Caco-2 (cell line): ENCODE data around the gene IDI1. TPM values are rescaled to one million over a fixed set of nuclear protein-coding genes. Genes with fewer than 3 reads are reported as not detected.
A peak's percentile ranks its signal among the peaks of the same experiment; 100 is the strongest.

Experiments used
- BruUV-seq: library from RNA; stranded (reverse); fragments of 400-500 nt; replicated peaks from 2 replicates; lab custom pipeline; 2021; lab: Mats Ljungman, UMichigan
- CTCF ChIA-PET: fragments of 300-600 bp; sonication (Branson Sonifier 250); formaldehyde crosslinking; loops from one replicate; lab custom pipeline; 2022; ENCODE audit warnings: antibody characterized with exemption; lab: Charles Lee
- POLR2A ChIA-PET: fragments of 300-600 bp; sonication (Branson Sonifier 250); formaldehyde crosslinking; loops from one replicate; lab custom pipeline; 2022; ENCODE audit warnings: antibody characterized with exemption; lab: Charles Lee
- DNase-seq, 2 experiments: peaks; one replicate each; pipeline versions ENCODE4 v3.0.0 to v3.0.0-alpha.2; 2020 to 2022
- H3K27me3 ChIP-seq: replicated peaks from 2 replicates; pipeline ENCODE4 v1.6.0; 2011; ENCODE audit warnings: low read length; ENCODE audit not compliant: control insufficient read depth, insufficient read depth
- H3K36me3 ChIP-seq: 2 replicates; pipeline ENCODE4 v1.5.1; 2011; ENCODE audit warnings: low read length; ENCODE audit not compliant: control insufficient read depth, insufficient read depth
- H3K4me1 ChIP-seq: fragments of 250-450 bp; sonication (Bioruptor Pico); 2 replicates; pipeline ENCODE4 v1.5.1; 2020; ENCODE audit warnings: mild to moderate bottlenecking
- H3K4me3 ChIP-seq: 2 replicates; pipeline ENCODE4 v1.5.1; 2011; ENCODE audit warnings: low read depth, mild to moderate bottlenecking, control low read depth, low read length
- H3K9me3 ChIP-seq: fragments of 250-450 bp; sonication (Bioruptor Pico); 2 replicates; pipeline ENCODE4 v1.5.1; 2020; ENCODE audit warnings: mild to moderate bottlenecking, moderate library complexity
- H3K27ac Mint-ChIP-seq: one replicate; pipeline ENCODE4 v1.8.0; 2022; ENCODE audit warnings: mixed read lengths; ENCODE audit not compliant: unreplicated experiment
- H3K27me3 Mint-ChIP-seq: one replicate; pipeline ENCODE4 v1.8.0; 2022; ENCODE audit warnings: mixed read lengths; ENCODE audit not compliant: insufficient read depth, unreplicated experiment
- H3K36me3 Mint-ChIP-seq: one replicate; pipeline ENCODE4 v1.8.0; 2022; ENCODE audit warnings: mild to moderate bottlenecking, mixed read lengths; ENCODE audit not compliant: insufficient read depth, unreplicated experiment
- H3K4me1 Mint-ChIP-seq: one replicate; pipeline ENCODE4 v1.8.0; 2022; ENCODE audit warnings: low read depth, mixed read lengths; ENCODE audit not compliant: unreplicated experiment
- H3K4me3 Mint-ChIP-seq: one replicate; pipeline ENCODE4 v1.8.0; 2022; ENCODE audit warnings: mild to moderate bottlenecking, moderate library complexity, mixed read lengths; ENCODE audit not compliant: unreplicated experiment
- H3K9me3 Mint-ChIP-seq: one replicate; pipeline ENCODE4 v1.8.0; 2022; ENCODE audit warnings: mixed read lengths; ENCODE audit not compliant: unreplicated experiment
- intact Hi-C: fragments of 100-400 bp; cut with micrococcal nuclease; formaldehyde crosslinking; loops from one replicate; pipeline ENCODE4 v1.10.0; 2022; ENCODE audit not compliant: unreplicated experiment
- total RNA-seq: library from RNA; stranded (reverse); gene quantifications from 2 replicates; pipeline ENCODE4 v1.2.3, GENCODE V29; 2022
- TF ChIP-seq, protein P1 (sequence below), 2 experiments: fragments of 200-600 bp in 1 of 2; IDR thresholded peaks; 1 replicate in 1 of 2; 2 replicates in 1 of 2; pipeline versions ENCODE4 v1.5.1 to v1.8.0; 2011 to 2022; ENCODE audit warnings: antibody characterized with exemption in 1 of 2, control low read depth in 1 of 2, inconsistent platforms in 1 of 2, low read depth in 1 of 2, low read length in 1 of 2, mild to moderate bottlenecking in 1 of 2, moderate library complexity in 1 of 2; ENCODE audit not compliant: insufficient read depth in 1 of 2, severe bottlenecking in 1 of 2, unreplicated experiment in 1 of 2

IDI1 gene
- total RNA-seq, 1 experiment from 2014 or later, result 133 TPM

DNA sequence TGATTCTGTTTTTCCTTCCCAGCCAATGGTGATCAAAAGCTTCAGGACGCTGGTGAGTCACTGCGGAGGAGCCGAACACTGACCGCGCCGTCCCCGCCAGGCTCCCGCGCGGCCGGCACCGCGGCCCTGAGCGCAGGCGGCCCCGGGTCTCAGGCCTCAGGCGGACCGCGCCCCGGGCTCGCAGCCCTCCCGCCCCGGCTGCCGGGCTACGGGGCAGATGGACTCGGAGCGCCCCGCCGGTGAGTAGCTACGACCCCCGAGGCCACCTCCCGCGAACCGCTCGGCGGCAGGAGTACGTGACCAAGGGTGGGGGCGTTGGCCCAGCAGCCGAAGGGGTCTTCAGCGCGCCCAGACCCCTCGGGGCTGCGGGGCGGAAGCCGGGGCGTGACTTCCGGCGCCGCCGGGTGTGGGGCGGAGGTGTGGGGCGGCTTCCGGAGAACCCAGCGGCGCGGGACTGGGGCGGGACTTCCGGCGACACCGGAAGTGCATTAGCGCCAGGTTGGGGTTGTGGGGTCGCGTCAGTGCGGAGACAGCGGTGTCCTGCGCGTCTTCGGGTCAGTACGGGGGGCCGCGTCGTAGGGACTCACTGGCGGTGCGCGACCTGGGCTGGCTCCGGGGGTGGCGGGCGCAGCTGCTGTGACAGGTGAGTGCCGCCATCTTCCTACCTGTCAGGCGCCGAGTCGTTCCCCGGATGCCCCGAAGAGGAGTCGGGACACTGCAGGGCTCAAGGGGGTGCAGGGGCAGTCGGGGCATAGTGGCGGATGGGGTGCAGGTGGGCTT is 7.6 kb upstream of the IDI1 start, which contains the start of gene WDR37:
TSS of gene WDR37 (plus strand) at position 60 of the 780 bp plus-strand sequence. CDS start 15,771 bp downstream, outside the sequence.
- Histone ChIP-seq H3K36me3 (0 out of 2 replicates have a peak, but pooled peaks cover 3% of the 10 kb centered on the region), H3K4me3 (peak within 1 kb of the TSS; percentile 99), H3K27me3 (no peaks in the 10 kb centered on the region), H3K4me1 (peaks cover 14% of the 10 kb centered on the region), H3K9me3 (no peaks in the 10 kb centered on the region)
- Mint-ChIP-seq H3K4me3 (peak within 1 kb of the TSS; percentile 95), H3K27ac (peak within 1 kb of the TSS; percentile 96), H3K9me3 (no peaks in the 10 kb centered on the region), H3K36me3 (peaks cover 57% of the 10 kb centered on the region), H3K27me3 (no peaks in the 10 kb centered on the region), H3K4me1 (peaks cover 15% of the 10 kb centered on the region)
- TF ChIP-seq, protein P1, sequence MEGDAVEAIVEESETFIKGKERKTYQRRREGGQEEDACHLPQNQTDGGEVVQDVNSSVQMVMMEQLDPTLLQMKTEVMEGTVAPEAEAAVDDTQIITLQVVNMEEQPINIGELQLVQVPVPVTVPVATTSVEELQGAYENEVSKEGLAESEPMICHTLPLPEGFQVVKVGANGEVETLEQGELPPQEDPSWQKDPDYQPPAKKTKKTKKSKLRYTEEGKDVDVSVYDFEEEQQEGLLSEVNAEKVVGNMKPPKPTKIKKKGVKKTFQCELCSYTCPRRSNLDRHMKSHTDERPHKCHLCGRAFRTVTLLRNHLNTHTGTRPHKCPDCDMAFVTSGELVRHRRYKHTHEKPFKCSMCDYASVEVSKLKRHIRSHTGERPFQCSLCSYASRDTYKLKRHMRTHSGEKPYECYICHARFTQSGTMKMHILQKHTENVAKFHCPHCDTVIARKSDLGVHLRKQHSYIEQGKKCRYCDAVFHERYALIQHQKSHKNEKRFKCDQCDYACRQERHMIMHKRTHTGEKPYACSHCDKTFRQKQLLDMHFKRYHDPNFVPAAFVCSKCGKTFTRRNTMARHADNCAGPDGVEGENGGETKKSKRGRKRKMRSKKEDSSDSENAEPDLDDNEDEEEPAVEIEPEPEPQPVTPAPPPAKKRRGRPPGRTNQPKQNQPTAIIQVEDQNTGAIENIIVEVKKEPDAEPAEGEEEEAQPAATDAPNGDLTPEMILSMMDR (IDR thresholded peaks at IDR 0.05; ENCODE audit: insufficient read depth in 1 of 2, low read depth in 1 of 2, low read length in 1 of 2, severe bottlenecking in 1 of 2, unreplicated experiment in 1 of 2), result no peak
- no TSS peak for BruUV-seq
- DNase-seq, result peak; percentile 86 to 94
- intact Hi-C loops, result no loop called here
- ChIA-PET POLR2A (interaction anchor here (1.0 kb wide), 1 partner anchor 125 kb away, joined by 3 read pairs; the partner anchor contains the start of gene LARP4B), CTCF (interaction anchor here (0.7 kb wide), 2 partner anchors 9 to 1865 kb away, joined by 3 to 5 read pairs; no protein-coding TSS in a partner anchor)

DNA sequence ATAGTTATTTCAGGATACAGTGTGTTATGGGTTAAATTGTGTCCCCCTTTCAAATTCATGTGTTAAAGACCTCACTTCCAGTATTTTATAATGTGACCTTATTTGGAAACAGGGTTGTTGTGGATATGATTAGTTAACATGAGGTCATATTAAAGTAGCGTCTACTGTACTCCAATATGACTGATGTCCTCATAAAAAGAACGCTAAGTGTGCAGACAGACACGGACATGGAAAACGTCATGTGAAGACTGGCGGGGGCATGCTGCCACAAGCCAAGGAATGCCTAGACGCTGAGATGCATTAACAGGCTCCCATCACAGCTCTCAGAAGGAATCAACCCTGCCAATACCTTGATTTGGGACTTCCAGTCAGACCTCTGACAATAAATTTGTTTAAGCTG is 5.8 kb upstream of the IDI1 start:
- no TSS peak for BruUV-seq
- H3K27ac Mint-ChIP-seq, result no peak overlapping the region
- peak overlapping the region; percentile 95 for H3K4me3 Mint-ChIP-seq
- H3K4me3 ChIP-seq, result peak overlapping the region; percentile 9; the same call in 1 of the 2 replicates
- no peaks in the 10 kb centered on the region for H3K27me3 ChIP-seq
- ChIA-PET POLR2A (no interaction called here), CTCF (no interaction called here)
- 0 out of 2 replicates have a peak, but pooled peaks cover 3% of the 10 kb centered on the region for H3K36me3 ChIP-seq
- H3K27me3 Mint-ChIP-seq, result no peaks in the 10 kb centered on the region
- H3K9me3 Mint-ChIP-seq, result no peaks in the 10 kb centered on the region
- H3K9me3 ChIP-seq, result no peaks in the 10 kb centered on the region
- intact Hi-C loops, result no loop called here
- TF ChIP-seq, protein P1 (IDR thresholded peaks at IDR 0.05; ENCODE audit: insufficient read depth in 1 of 2, low read depth in 1 of 2, low read length in 1 of 2, severe bottlenecking in 1 of 2, unreplicated experiment in 1 of 2), result no peak
- H3K4me1 Mint-ChIP-seq, result peaks cover 10% of the 10 kb centered on the region
- peaks cover 22% of the 10 kb centered on the region for H3K4me1 ChIP-seq
- DNase-seq, result no peak
- peaks cover 73% of the 10 kb centered on the region for H3K36me3 Mint-ChIP-seq

DNA sequence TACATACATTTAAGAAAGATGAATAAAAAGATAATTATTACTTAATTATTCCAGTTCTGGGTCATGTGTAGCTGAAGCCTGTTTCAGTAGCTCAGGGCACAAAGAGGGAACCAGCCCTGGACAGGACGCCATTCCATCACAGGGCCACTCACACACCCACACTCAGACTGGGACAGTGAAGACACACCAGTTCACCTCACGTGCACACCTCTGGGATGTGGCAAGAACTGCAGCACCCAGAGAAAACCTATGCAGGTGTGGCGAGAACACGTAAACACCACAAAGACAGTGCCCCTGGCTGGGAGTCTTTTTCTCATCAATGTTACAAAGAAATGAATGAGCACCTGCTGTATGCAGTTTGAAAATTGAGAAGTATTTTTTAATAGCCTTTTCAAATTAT is 1.6 kb upstream of the IDI1 start:
- H3K27ac Mint-ChIP-seq, result peak overlapping the region; percentile 96
- H3K36me3 Mint-ChIP-seq, result peaks cover 84% of the 10 kb centered on the region
- BruUV-seq, result no TSS peak
- peak; percentile 83 to 90 for DNase-seq
- no peaks in the 10 kb centered on the region for H3K27me3 ChIP-seq
- H3K9me3 Mint-ChIP-seq, result no peaks in the 10 kb centered on the region
- intact Hi-C loops, result no loop called here
- TF ChIP-seq, protein P1 (IDR thresholded peaks at IDR 0.05; ENCODE audit: insufficient read depth in 1 of 2, low read depth in 1 of 2, low read length in 1 of 2, severe bottlenecking in 1 of 2, unreplicated experiment in 1 of 2), result peak in 1 of 2 experiments; percentile 34
- H3K9me3 ChIP-seq, result no peaks in the 10 kb centered on the region
- peak overlapping the region; percentile 80 for H3K4me3 ChIP-seq
- H3K4me1 Mint-ChIP-seq, result peaks cover 16% of the 10 kb centered on the region
- H3K4me3 Mint-ChIP-seq, result peak overlapping the region; percentile 99
- peaks cover 3% of the 10 kb centered on the region; the same call in 1 of the 2 replicates for H3K36me3 ChIP-seq
- ChIA-PET POLR2A (interaction anchor here (3.5 kb wide), 1 partner anchor 63 kb away, joined by 73 read pairs; the partner anchor contains the start of gene GTPBP4), CTCF (no interaction called here)
- peaks cover 22% of the 10 kb centered on the region for H3K4me1 ChIP-seq
- no peaks in the 10 kb centered on the region for H3K27me3 Mint-ChIP-seq
